Stimulated activated CD8-positive, alpha-beta memory T cell treated with anti-CD3 and anti-CD28 coated beads, Interleukin-7, amount 100 ng/mL, for 24 hours (primary cell): ENCODE data around the gene GIPR.
"Not testable (repeated sequence)": the region's sequence is repeated elsewhere in the genome, so short reads cannot be mapped to it uniquely, and the experiment has no call there.

Experiments used
- DNase-seq: peaks from one replicate; pipeline ENCODE4 v3.0.0-alpha.2; 2020; ENCODE audit warnings: low read depth

The GIPR gene

GRCh38 chr19:45667620-45668341 is at the start of gene GIPR:
TSS of gene GIPR (plus strand) at chr19:45668221. CDS start at chr19:45669521, 1,300 bp downstream.
- no peak for DNase-seq

- DNase-seq, result no peak
Measured at GRCh38 chr19:45621389-45621788, 46.6 kb upstream of the GIPR start.

DNA sequence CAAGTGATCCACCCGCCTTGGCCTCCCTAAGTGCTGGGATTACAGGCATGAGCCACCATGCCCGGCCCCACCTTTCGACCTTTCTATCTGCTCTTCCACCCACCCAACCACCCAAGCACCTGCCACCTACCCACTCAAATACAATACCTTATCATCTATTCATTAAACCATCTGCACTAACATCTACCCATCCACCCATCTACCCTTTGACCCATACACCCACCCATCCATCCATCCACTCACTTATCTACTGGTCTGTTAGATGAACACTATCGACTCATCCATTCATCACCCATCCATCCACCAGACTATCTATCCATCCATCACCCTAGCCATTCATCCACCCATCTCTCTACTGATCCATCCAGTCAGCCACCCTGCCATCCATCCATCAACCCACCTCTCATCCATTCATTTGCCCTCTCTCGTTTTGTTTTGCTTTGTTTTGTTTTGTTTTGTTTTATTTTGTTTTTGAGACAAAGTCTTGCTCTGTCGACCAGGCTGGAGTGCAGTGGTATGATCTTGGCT is 46.0 kb upstream of the GIPR start:
- DNase-seq, result no peak

DNA sequence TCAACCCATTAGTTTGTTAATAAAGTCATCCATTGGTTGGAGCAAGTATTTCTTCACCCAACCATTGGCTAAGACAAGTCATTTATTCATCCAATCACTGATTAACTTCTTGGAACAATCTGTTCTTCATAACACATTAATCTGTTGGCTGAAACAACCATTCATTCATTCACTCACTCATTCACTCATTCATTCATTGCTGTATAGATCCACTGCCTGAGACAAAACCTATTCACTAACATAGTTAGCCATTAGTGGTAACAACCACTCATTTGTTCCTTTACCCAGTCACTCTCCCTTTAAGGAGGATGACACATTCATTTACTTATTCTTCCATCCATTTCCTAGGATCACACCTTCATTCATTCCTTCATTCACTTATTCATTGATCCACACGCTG is 44.0 kb upstream of the GIPR start:
- DNase-seq, result no peak

DNA sequence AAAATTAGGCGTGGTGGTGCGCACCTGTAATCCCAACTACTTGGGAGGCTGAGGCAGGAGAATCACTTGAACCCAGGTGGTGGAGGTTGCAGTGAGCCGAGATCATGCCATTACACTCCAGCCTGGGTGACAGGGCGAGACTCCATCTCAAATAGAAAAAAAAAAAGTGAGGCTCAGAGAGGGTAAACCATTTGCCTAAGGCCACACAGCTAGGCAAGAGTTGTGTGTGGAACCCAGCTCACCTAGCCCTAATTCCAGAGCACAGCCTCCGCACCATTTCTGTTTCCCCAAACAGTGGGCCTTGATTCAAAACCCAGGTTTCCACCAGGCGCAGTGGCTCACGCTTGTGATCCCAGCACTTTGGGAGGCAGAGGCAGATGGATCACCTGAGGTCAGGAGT is 39.8 kb upstream of the GIPR start:
- not testable (repeated sequence) for DNase-seq

DNA sequence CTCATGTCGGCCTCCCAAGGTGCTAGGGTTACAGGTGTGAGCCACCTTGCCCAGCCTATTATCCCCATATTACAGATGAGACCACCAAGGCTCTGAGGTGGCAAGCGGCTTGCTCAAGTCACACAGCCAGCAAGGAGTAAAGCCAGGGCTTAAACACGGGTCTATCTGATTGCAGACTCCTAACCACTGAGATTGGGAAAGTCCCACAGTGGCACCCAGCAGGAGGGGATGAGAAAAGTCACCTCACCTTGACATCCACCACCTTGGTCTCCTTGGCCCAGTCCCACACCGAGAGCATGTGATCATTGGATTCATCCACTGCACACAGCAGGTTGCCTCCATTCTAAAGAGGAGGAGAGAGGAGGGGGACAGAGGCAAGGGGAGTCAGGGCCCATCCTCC is 38.3 kb upstream of the GIPR start:
- DNase-seq, result no peak

DNA sequence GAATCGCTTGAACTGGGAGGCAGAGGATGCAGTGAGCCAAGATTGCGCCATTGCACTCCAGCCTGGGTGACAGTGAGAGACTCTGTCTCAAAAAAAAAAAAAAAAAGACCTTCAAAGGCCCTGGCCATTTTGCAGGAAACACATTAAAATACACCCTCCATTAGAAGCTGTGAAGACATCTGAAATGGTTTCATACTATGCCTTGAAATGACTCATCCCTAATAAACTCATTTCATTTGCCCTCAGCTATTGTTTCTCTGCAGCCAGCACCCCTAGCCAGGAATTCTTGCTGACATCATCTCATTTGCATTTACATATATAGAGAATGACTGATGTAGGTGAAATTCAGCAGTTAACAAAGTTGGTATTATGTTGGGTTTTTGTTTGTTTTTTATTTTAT is 37.6 kb upstream of the GIPR start:
- no peak for DNase-seq

DNA sequence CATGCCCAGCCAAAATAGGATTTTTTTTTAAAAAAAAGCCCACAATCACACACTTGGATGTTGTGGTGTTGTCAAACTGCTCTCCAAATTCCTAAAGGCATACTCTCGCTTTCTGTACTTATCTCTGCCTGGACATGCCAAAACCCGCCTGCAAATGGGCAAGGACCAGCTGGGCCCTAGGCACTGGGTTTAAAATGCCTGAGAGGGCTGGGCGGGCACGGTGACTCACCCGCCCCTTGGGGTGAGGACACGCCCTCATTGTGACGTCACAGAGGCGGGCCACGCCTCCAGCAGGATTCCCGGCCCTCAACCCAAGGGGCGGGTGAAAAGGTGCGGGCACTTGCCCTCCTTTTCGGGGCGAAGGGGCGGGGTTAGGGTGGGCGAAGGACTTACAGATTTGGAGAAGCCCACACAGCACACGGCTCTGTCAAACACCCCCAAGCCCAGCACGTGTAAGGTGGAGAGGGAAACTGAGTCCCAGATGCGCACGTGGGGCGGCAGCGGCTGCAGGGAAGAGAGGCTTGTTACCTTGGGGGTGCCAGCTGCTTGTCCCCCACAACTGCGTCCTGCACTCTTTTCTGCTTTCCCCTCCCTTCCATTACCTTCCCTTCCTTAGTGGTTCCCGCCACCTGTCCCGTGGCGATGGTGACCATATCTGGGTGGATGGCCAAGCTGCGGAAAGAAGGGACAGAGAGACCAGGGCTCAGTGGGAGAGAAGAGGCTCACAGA is 35.4 kb upstream of the GIPR start:
- DNase-seq, result peak; percentile 27

GRCh38 chr19:45636275-45636674 is 31.7 kb upstream of the GIPR start:
- DNase-seq, result no peak

GRCh38 chr19:45636902-45637301 is 31.1 kb upstream of the GIPR start:
- no peak for DNase-seq

GRCh38 chr19:45637890-45638667 is 29.9 kb upstream of the GIPR start:
- no peak for DNase-seq

DNA sequence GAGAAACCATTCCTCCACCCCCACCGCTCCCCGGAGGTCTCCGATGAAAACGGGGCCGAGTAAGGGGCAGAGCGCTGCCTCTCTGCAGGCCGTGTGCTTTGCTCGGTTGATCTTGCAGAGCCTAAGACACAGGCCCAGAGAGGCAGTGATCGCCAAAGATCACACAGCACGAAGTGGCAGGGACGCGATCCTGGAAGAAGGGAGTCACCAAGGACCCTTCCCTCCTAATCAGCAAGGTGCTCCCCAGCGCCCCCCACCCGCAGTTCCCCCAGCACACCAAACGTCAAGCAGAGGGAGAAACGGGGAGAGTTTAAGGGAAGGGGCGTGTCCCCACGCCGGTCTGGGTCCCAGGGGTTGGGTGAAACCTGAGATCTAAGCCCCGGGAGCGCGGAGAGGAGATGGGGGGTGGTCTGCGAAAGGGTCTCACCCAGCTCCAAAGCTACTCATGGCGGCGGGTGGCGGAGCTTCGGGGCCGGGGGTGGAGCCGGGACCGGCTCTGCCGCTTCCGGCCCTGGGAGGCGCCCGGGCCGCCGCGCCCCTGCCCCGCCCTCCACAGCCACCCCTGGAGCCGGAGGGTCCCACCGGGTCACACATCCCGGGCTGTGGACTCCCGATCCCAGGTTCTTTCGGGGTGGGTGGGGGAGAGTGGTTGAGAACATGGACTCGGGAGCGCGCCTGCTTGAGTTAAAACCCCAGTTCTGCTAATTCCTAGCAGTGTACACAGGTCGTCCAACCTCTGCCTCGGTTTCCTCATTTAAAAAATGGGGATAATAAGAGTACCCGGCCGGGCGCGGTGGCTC is 28.9 kb upstream of the GIPR start, which contains the start of gene EML2:
EML2 (minus strand) TSS at position 468 of the 800 bp plus-strand sequence; CDS start at position 447, 21 bp downstream.
- DNase-seq, result peak; percentile 18

DNA sequence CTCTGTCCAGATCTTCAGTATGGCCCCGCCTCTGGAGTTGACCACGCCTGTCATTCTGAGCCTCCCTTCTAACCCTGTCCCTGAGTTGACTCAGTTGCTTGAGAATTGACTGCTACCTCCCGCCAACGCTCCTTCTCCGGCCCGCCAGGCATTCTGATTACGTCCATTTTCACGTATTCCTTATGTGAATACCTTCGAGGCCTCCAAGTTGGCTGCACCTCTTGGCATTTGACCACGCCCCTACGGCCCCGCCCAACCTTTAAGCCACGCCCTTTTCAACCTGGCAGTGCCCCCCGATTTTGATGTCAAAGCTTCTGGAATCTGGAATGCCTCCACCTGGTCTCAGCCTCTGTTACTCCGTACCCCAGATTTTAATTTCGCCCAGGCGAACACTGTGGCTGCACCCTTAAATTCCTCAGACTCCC is 27.2 kb upstream of the GIPR start:
- DNase-seq, result peak; percentile 43

DNA sequence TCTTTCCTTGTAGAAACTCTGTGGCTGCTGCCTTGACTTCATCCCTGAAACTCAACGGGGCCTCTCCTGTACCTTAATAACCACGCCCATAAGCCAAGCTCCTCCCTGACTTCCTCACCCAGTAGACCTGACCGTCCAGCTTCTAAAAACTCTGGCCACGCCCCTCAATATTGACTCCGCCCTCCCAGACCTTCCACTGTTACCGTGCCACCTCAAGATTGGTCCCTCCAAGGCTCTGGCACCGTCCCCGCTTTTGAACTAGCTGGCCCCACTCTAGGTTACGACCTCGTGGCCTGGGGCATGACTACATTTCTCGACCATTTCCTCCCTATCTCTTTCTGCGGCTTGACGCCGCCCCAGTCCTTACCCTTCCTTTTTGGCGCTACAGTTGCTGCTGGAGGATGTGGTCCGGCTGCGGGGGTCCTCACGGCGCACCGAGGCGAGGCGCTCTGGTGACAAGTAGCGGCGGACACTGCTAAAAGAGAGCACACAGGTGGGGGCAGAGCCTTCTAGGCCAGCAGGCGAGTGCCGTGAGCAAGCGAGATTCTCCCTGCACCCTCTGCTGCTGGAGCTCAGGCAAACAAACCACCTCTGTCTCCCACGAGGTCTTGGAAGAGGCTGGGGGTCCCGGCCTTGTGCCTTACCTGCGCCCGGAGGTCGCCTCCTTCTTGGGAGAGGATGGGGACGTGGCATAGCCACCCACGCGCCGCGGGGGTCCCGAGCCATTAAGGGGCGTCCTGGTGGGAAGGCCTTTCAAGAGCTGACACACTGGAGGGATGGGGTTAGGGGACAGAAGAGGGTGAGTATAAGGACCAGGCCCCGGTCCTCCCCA is 26.5 kb upstream of the GIPR start:
- peak; percentile 72 for DNase-seq

- DNase-seq, result peak; percentile 87
Measured at GRCh38 chr19:45643024-45643926, 24.7 kb upstream of the GIPR start.

GRCh38 chr19:45643927-45644771 is 23.9 kb upstream of the GIPR start:
- DNase-seq, result no peak

DNA sequence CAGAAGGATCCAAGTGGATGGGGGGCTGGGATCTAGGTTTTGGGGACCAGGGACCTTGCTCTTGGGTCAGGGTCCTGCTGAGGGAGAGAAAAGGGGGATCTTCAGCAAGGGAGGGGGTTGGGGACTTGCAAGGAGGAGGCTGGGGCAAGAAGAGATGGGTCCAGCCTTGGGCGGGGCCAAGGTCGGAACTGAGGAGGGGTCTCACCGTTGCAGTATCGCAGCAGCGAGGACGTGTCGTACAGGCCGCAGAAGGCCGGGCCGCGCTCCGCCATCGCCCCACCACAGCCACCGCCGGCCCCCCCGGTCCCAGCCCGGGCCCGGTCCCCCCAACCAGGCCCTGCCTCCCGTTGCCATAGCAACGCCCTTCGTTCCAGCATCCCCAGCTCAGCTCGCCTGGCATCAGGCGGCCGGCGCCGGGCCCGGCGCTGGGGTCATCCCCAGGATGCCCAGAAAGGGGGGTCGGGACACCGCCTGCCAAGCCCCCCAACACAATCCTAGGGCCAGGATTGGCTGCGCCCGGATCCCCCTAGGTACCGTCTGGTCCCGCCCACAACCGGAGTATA is 22.9 kb upstream of the GIPR start:
- DNase-seq, result no peak

GRCh38 chr19:45645631-45646344 is 22.2 kb upstream of the GIPR start:
- peak; percentile 53 for DNase-seq
